ENCODE data around the gene CDK9. TPM values are rescaled to one million over a fixed set of nuclear protein-coding genes. Genes with fewer than 3 reads are reported as not detected.

CDK9 gene
- total RNA-seq, 1 experiment from 2014 or later: 68.0 TPM

GRCh38 chr9:127796852-127797370, 11.1 kb downstream of the CDK9 start:
- Histone ChIP-seq H3K4me1 (ENCODE audit: insufficient read depth, low read length, poor library complexity, severe bottlenecking) (peaks cover 2% of the 10 kb centered on the region), H3K27ac (ENCODE audit: low read depth, low read length, poor library complexity, severe bottlenecking) (no peak overlapping the region), H3K4me3 (ENCODE audit: low read depth, low read length, poor library complexity, severe bottlenecking) (no peak overlapping the region), H3K27me3 (replicated peaks; ENCODE audit: insufficient read depth, low read depth, low read length, poor library complexity) (no peaks in the 10 kb centered on the region), H3K36me3 (ENCODE audit: insufficient read depth, low read length, poor library complexity, severe bottlenecking) (peaks cover 8% of the 10 kb centered on the region), H3K9me3 (ENCODE audit: low read depth, low read length, poor library complexity, severe bottlenecking) (no peaks in the 10 kb centered on the region)
- no peak for TF ChIP-seq CTCF (conservative IDR thresholded peaks at IDR 0.05; ENCODE audit: low read depth, low read length)
- no peak for TF ChIP-seq EZH2 (IDR thresholded peaks at IDR 0.05; ENCODE audit: borderline replicate concordance, low read depth, low read length, poor library complexity, severe bottlenecking)
- CTCF ChIA-PET: no interaction called here
- no TSS peak for BruUV-seq (replicated peaks)
- POLR2A ChIA-PET (ENCODE audit: low non-redundant PET): no interaction called here
- DNase-seq (ENCODE audit: low spot score): no peak
- intact Hi-C loops (cut with micrococcal nuclease; ENCODE audit: unreplicated experiment): no loop called here

- intact Hi-C loops (cut with micrococcal nuclease; ENCODE audit: unreplicated experiment): loop anchor here (5.0 kb wide), 1 partner anchor 115 kb away; the partner anchor contains the start of gene ST6GALNAC4
- H3K36me3 ChIP-seq (ENCODE audit: insufficient read depth, low read length, poor library complexity, severe bottlenecking): peaks cover 7% of the 10 kb centered on the region
- TF ChIP-seq CTCF (conservative IDR thresholded peaks at IDR 0.05; ENCODE audit: low read depth, low read length): no peak
- TF ChIP-seq EZH2 (IDR thresholded peaks at IDR 0.05; ENCODE audit: borderline replicate concordance, low read depth, low read length, poor library complexity, severe bottlenecking): no peak
Measured at GRCh38 chr9:127801955-127802575, 16.2 kb downstream of the CDK9 start.

GRCh38 chr9:127802576-127803443, 17.0 kb downstream of the CDK9 start, which contains the start of gene FPGS:
FPGS (plus strand) TSS chr9:127802882; CDS start chr9:127802925, 43 bp downstream.
- Histone ChIP-seq H3K4me3 (ENCODE audit: low read depth, low read length, poor library complexity, severe bottlenecking) (peak within 1 kb of the TSS; percentile 97), H3K9me3 (ENCODE audit: low read depth, low read length, poor library complexity, severe bottlenecking) (no peaks in the 10 kb centered on the region), H3K4me1 (ENCODE audit: insufficient read depth, low read length, poor library complexity, severe bottlenecking) (peaks cover 14% of the 10 kb centered on the region), H3K27me3 (replicated peaks; ENCODE audit: insufficient read depth, low read depth, low read length, poor library complexity) (no peaks in the 10 kb centered on the region), H3K27ac (ENCODE audit: low read depth, low read length, poor library complexity, severe bottlenecking) (peak within 1 kb of the TSS; percentile 96), H3K36me3 (ENCODE audit: insufficient read depth, low read length, poor library complexity, severe bottlenecking) (peaks cover 11% of the 10 kb centered on the region)
- peak; percentile 93 for DNase-seq (ENCODE audit: low spot score)
- BruUV-seq (replicated peaks): no TSS peak
- intact Hi-C loops (cut with micrococcal nuclease; ENCODE audit: unreplicated experiment): loop anchor here (5.0 kb wide), 1 partner anchor 114 kb away; the partner anchor contains the start of gene ST6GALNAC4
- POLR2A ChIA-PET (ENCODE audit: low non-redundant PET): interaction anchor here (1.1 kb wide), 1 partner anchor 65 kb away, joined by 8 read pairs; no protein-coding TSS in a partner anchor
- CTCF ChIA-PET: interaction anchor here (0.6 kb wide), 1 partner anchor 52 kb away, joined by 3 read pairs; no protein-coding TSS in a partner anchor
- TF ChIP-seq CTCF (conservative IDR thresholded peaks at IDR 0.05; ENCODE audit: low read depth, low read length) (no peak), EZH2 (IDR thresholded peaks at IDR 0.05; ENCODE audit: borderline replicate concordance, low read depth, low read length, poor library complexity, severe bottlenecking) (no peak)

More at GRCh38 chr9:127801955-127802575, 16.2 kb downstream of the CDK9 start:
- CTCF ChIA-PET: no interaction called here
- Histone ChIP-seq H3K4me1 (ENCODE audit: insufficient read depth, low read length, poor library complexity, severe bottlenecking) (peaks cover 14% of the 10 kb centered on the region), H3K9me3 (ENCODE audit: low read depth, low read length, poor library complexity, severe bottlenecking) (no peaks in the 10 kb centered on the region), H3K27ac (ENCODE audit: low read depth, low read length, poor library complexity, severe bottlenecking) (peak overlapping the region; percentile 96), H3K4me3 (ENCODE audit: low read depth, low read length, poor library complexity, severe bottlenecking) (peak overlapping the region; percentile 97), H3K27me3 (replicated peaks; ENCODE audit: insufficient read depth, low read depth, low read length, poor library complexity) (no peaks in the 10 kb centered on the region)
- peak; percentile 33 for DNase-seq (ENCODE audit: low spot score)
- POLR2A ChIA-PET (ENCODE audit: low non-redundant PET): no interaction called here
- no TSS peak for BruUV-seq (replicated peaks)
